SK-N-SH (cell line): ENCODE results near the gene CRYBG1. TPM values are rescaled to one million over a fixed set of nuclear protein-coding genes. Genes with fewer than 3 reads are reported as not detected.
A peak's percentile ranks its signal among the peaks of the same experiment; 100 is the strongest.

Experiments
- CTCF ChIA-PET: fragments of 300-600, 350-600 bp; formaldehyde crosslinking; extraction: SDS; loops from one replicate; lab custom pipeline; 2021; lab: Yijun Ruan, JAX
- POLR2A ChIA-PET: fragments of 350-600 bp; sonication (Branson Sonifier 250); formaldehyde crosslinking; extraction: SDS; loops from one replicate; lab custom pipeline; 2020; ENCODE audit warnings: antibody characterized with exemption, inconsistent platforms; lab: Yijun Ruan, JAX
- DNase-seq: peaks from one replicate; pipeline ENCODE4 v3.0.0; 2012
- H2AFZ ChIP-seq: fragments of 200-600 bp; sonication (generic); 2 replicates; pipeline ENCODE4 v1.8.1; 2016; ENCODE audit warnings: antibody characterized with exemption, mild to moderate bottlenecking, low read depth
- H3F3A ChIP-seq: fragments of 200-600 bp; sonication (generic); replicated peaks from 2 replicates; pipeline ENCODE3; 2016; ENCODE audit warnings: antibody characterized with exemption, mild to moderate bottlenecking; ENCODE audit not compliant: insufficient read depth
- H3K27ac ChIP-seq, 2 experiments: fragments of 200-500 bp in 1 of 2; fragments of 200-600 bp in 1 of 2; sonication (Bioruptor generic) in 1 of 2; sonication (generic), shearing (Covaris generic) in 1 of 2; 2 replicates each; pipeline versions ENCODE4 v1.5.1 to v1.6.1; 2014 to 2016; ENCODE audit warnings: low read depth in 2 of 2, inconsistent platforms in 1 of 2, low read length in 1 of 2, mild to moderate bottlenecking in 1 of 2, mixed read lengths in 1 of 2
- H3K27me3 ChIP-seq: fragments of 200-600 bp; sonication (generic), shearing (Covaris generic); 2 replicates; pipeline ENCODE4 v1.6.1; 2016; ENCODE audit warnings: mixed run types; ENCODE audit not compliant: insufficient read depth
- H3K36me3 ChIP-seq, 2 experiments: fragments of 200-500 bp in 1 of 2; fragments of 200-600 bp in 1 of 2; sonication (Bioruptor generic) in 1 of 2; sonication (generic) in 1 of 2; replicated peaks in 1 of 2; 2 replicates each; pipeline versions ENCODE3 to v1.5.1; 2014 to 2016; ENCODE audit warnings: low read length in 1 of 2, mild to moderate bottlenecking in 1 of 2; ENCODE audit not compliant: insufficient read depth in 2 of 2, control insufficient read depth in 1 of 2
- H3K4me1 ChIP-seq, 2 experiments: fragments of 200-500 bp in 1 of 2; fragments of 200-600 bp in 1 of 2; sonication (Bioruptor generic) in 1 of 2; sonication (generic), shearing (Covaris generic) in 1 of 2; 2 replicates each; pipeline versions ENCODE4 v1.5.1 to v1.6.1; 2014 to 2016; ENCODE audit warnings: low read depth in 1 of 2, low read length in 1 of 2, mixed run types in 1 of 2; ENCODE audit not compliant: insufficient read depth in 2 of 2, control insufficient read depth in 1 of 2
- H3K4me2 ChIP-seq: fragments of 200-600 bp; sonication (generic), shearing (Covaris generic); 2 replicates; pipeline ENCODE4 v1.6.1; 2017; ENCODE audit warnings: mixed run types
- H3K4me3 ChIP-seq, 2 experiments: fragments of 200-500 bp in 1 of 2; fragments of 200-600 bp in 1 of 2; sonication (Bioruptor generic) in 1 of 2; sonication (generic), shearing (Covaris generic) in 1 of 2; 2 replicates each; pipeline versions ENCODE4 v1.5.1 to v1.8.1; 2014 to 2016; ENCODE audit warnings: low read depth in 2 of 2, inconsistent platforms in 1 of 2, low read length in 1 of 2, mild to moderate bottlenecking in 1 of 2, mixed read lengths in 1 of 2, moderate library complexity in 1 of 2
- H3K79me2 ChIP-seq: fragments of 200-600 bp; sonication (generic); 2 replicates; pipeline ENCODE4 v1.8.1; 2017; ENCODE audit warnings: mild to moderate bottlenecking; ENCODE audit not compliant: insufficient read depth
- H3K9ac ChIP-seq: fragments of 200-600 bp; sonication (generic); 2 replicates; pipeline ENCODE4 v1.6.1; 2017; ENCODE audit warnings: mixed run types
- H3K9me2 ChIP-seq: fragments of 200-600 bp; sonication (generic); 2 replicates; pipeline ENCODE4 v1.6.1; 2017; ENCODE audit warnings: mixed run types
- H3K9me3 ChIP-seq: fragments of 200-600 bp; sonication (generic); 2 replicates; pipeline ENCODE4 v1.6.1; 2017; ENCODE audit warnings: mixed run types, mild to moderate bottlenecking, moderate library complexity
- H4K20me1 ChIP-seq: fragments of 200-600 bp; sonication (generic); 2 replicates; pipeline ENCODE4 v1.6.1; 2017; ENCODE audit warnings: mild to moderate bottlenecking, mixed run types; ENCODE audit not compliant: insufficient read depth
- CHD2 ChIP-seq: fragments of 150-350 bp; IDR thresholded peaks from 2 replicates; pipeline ENCODE4 v1.6.1; 2018; ENCODE audit warnings: low read length; ENCODE audit not compliant: partially characterized antibody
- ELF1 ChIP-seq: IDR thresholded peaks from 2 replicates; pipeline ENCODE4 v1.4.0; 2012
- FOSL2 ChIP-seq: IDR thresholded peaks from 2 replicates; pipeline ENCODE4 v1.4.0; 2012; ENCODE audit warnings: low read depth, mild to moderate bottlenecking, moderate library complexity, borderline replicate concordance
- FOXJ3 ChIP-seq: sonication (generic); formaldehyde crosslinking; IDR thresholded peaks from 2 replicates; pipeline ENCODE4 v1.5.1; 2020; ENCODE audit warnings: mild to moderate bottlenecking, missing genetic modification reagents
- JUND ChIP-seq: IDR thresholded peaks from 2 replicates; pipeline ENCODE4 v1.4.0; 2012
- MEF2A ChIP-seq: IDR thresholded peaks from 2 replicates; pipeline ENCODE4 v1.4.0; 2012; ENCODE audit warnings: low read depth, borderline replicate concordance
- MXI1 ChIP-seq: IDR thresholded peaks from 2 replicates; pipeline ENCODE4 v1.6.1; 2012; ENCODE audit warnings: mild to moderate bottlenecking, low read depth, low read length, improper control_type of control experiment
- PBX3 ChIP-seq: IDR thresholded peaks from 2 replicates; pipeline ENCODE4; 2012
- POLR2AphosphoS5 ChIP-seq: IDR thresholded peaks from 2 replicates; pipeline ENCODE4 v1.6.1; 2012; ENCODE audit warnings: low read depth, low read length
- RXRA ChIP-seq: IDR thresholded peaks from 2 replicates; pipeline ENCODE4 v1.4.0; 2012; ENCODE audit warnings: low read depth, mild to moderate bottlenecking, borderline replicate concordance
- SIN3A ChIP-seq: IDR thresholded peaks from 2 replicates; pipeline ENCODE4 v1.6.1; 2012; ENCODE audit warnings: low read depth, mild to moderate bottlenecking, low read length, moderate library complexity, borderline replicate concordance
- TCF12 ChIP-seq: IDR thresholded peaks from 2 replicates; pipeline ENCODE4 v1.4.0; 2012
- TEAD4 ChIP-seq: IDR thresholded peaks from 2 replicates; pipeline ENCODE4 v1.4.0; 2012; ENCODE audit warnings: mild to moderate bottlenecking, borderline replicate concordance; ENCODE audit not compliant: insufficient read depth
- ZBTB33 ChIP-seq: IDR thresholded peaks from 2 replicates; pipeline ENCODE4 v1.4.0; 2012; ENCODE audit warnings: low read depth, borderline replicate concordance
- WGBS: methylation state at CpG from one replicate; pipeline ENCODE4 v1.1.6; 2017; ENCODE audit warnings: low lambda C conversion rate; 5-methylcytosine and 5-hydroxymethylcytosine counted together
- polyA plus RNA-seq, 3 experiments: library from polyadenylated mRNA; depleted of rRNA; stranded (reverse); fragments of >200 nt; gene quantifications; 2 replicates each; pipeline ENCODE4 v1.2.3, GENCODE V29; 2012
- TF ChIP-seq, protein P1 (sequence below): IDR thresholded peaks from 2 replicates; pipeline ENCODE4 v1.6.1; 2012; ENCODE audit warnings: mild to moderate bottlenecking, low read depth, low read length, moderate library complexity

CRYBG1 gene
- polyA plus RNA-seq, 1 of the 3 experiments (the other 2 are of a cell fraction): 13.8 TPM

DNA sequence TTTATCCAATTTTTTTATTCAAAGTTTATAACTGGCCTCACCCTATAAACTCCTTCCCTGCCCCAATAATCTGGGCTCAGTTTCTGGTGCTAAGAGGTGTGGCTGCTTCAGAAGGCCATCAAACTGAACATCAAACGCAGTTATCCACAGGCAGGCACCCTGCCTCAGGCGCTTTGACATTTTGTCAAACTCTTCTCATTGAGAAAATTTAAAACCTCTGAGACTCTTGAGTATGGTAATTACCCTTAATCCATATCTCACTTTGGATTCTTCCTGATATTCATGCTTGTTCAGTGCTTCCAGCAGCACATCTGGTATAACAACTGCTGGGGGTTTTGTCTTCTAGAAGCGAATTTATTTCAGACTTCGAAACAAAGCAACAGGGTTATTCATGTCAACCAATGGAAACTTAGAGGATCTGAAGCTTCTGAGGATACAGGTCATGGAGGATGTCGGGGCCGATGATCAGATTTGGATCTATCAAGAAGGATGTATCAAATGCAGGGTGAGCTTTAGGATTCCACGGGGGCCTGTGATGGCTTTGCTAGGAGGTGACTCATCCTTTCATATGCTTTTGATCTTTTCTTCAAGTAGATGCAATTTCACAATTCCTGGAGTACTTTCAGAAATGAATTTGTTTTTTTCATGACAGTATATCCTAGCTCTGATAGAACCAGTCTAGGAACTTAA lies 200.6 kb downstream of the CRYBG1 start:
- no peaks in the 10 kb centered on the region for H3K9me3 ChIP-seq

DNA sequence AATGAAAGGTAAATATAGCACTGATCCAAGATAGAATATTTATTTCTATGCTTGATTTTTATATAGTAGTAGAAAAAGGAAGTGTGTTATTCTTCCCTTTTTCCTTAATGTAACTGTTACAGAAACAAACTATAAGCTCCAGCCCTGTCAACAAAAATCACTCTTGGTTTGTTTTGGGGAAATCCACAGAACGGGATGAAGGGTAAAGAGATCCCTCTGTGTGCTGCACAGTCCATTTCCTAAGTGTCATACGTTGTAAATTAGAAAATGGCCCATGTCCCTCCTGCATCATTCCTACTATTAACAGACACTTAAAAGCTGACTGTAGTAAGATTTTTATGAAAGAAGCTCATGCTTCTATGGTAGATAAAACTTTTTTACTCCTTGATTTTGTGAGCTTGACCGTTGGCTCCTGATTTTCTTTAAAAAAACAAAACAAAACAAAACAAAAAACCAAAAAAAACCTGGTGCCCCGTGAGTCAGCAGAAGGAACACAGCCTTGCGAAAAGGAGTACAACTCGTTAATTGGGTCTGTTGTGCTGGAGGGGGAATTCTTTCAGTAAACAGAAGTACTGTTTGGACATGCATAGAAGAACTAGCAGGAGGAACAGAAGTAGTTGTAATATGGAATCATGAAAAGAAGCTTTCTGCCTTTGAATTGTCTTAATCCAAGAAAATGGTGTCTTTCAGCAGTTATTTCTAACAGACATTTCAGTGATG lies 201.3 kb downstream of the CRYBG1 start:
- Histone ChIP-seq H3K9ac (no peak overlapping the region), H3K4me1 (peaks cover 0 to 5% of the 10 kb centered on the region in 2 experiments; a peak in 1 of 4 replicates), H3F3A (peaks cover 25% of the 10 kb centered on the region), H3K9me2 (no peaks in the 10 kb centered on the region), H3K36me3 (peaks cover 34 to 47% of the 10 kb centered on the region in 2 experiments), H2AFZ (no peak overlapping the region), H4K20me1 (no peaks in the 10 kb centered on the region), H3K79me2 (no peaks in the 10 kb centered on the region), H3K4me3 (no peak overlapping the region), H3K27ac (peak overlapping the region in 1 of 2 experiments; percentile 52; a peak in 1 of 4 replicates), H3K9me3 (no peaks in the 10 kb centered on the region), H3K27me3 (no peaks in the 10 kb centered on the region), H3K4me2 (no peak overlapping the region)
- no peak for DNase-seq
- WGBS: 80% methylated on average over 6 of the region's 6 CpGs
- ChIA-PET CTCF (interaction anchor here (1.4 to 3.8 kb wide), 5 partner anchors 17 to 418 kb away, joined by 3 to 30 read pairs (median 4); no protein-coding TSS in a partner anchor), POLR2A (no interaction called here)
- TF ChIP-seq MXI1: no peak
- no peak for TF ChIP-seq SIN3A
- no peak for TF ChIP-seq RXRA
- no peak for TF ChIP-seq TCF12
- no peak for TF ChIP-seq MEF2A
- TF ChIP-seq, protein P1, sequence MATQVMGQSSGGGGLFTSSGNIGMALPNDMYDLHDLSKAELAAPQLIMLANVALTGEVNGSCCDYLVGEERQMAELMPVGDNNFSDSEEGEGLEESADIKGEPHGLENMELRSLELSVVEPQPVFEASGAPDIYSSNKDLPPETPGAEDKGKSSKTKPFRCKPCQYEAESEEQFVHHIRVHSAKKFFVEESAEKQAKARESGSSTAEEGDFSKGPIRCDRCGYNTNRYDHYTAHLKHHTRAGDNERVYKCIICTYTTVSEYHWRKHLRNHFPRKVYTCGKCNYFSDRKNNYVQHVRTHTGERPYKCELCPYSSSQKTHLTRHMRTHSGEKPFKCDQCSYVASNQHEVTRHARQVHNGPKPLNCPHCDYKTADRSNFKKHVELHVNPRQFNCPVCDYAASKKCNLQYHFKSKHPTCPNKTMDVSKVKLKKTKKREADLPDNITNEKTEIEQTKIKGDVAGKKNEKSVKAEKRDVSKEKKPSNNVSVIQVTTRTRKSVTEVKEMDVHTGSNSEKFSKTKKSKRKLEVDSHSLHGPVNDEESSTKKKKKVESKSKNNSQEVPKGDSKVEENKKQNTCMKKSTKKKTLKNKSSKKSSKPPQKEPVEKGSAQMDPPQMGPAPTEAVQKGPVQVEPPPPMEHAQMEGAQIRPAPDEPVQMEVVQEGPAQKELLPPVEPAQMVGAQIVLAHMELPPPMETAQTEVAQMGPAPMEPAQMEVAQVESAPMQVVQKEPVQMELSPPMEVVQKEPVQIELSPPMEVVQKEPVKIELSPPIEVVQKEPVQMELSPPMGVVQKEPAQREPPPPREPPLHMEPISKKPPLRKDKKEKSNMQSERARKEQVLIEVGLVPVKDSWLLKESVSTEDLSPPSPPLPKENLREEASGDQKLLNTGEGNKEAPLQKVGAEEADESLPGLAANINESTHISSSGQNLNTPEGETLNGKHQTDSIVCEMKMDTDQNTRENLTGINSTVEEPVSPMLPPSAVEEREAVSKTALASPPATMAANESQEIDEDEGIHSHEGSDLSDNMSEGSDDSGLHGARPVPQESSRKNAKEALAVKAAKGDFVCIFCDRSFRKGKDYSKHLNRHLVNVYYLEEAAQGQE: no peak
- no peak for TF ChIP-seq FOXJ3
- no peak for TF ChIP-seq POLR2AphosphoS5
- no peak for TF ChIP-seq ELF1
- TF ChIP-seq CHD2: no peak

More for the DNA sequence above, 200.6 kb downstream of the CRYBG1 start:
- H3K4me1 ChIP-seq: peaks cover 0 to 5% of the 10 kb centered on the region in 2 experiments; a peak in 1 of 4 replicates
- POLR2A ChIA-PET: no interaction called here
- H3K36me3 ChIP-seq: peaks cover 31 to 42% of the 10 kb centered on the region in 2 experiments
- no peaks in the 10 kb centered on the region for H3K27me3 ChIP-seq
- no peak overlapping the region for H3K9ac ChIP-seq
- H3K4me2 ChIP-seq: no peak overlapping the region
- H4K20me1 ChIP-seq: no peaks in the 10 kb centered on the region
- CTCF ChIA-PET: interaction anchor here (1.4 to 3.8 kb wide), 4 partner anchors 16 to 418 kb away, joined by 3 to 30 read pairs (median 5); no protein-coding TSS in a partner anchor
- no peaks in the 10 kb centered on the region for H3K79me2 ChIP-seq
- no peak overlapping the region for H3K4me3 ChIP-seq
- no peak overlapping the region for H2AFZ ChIP-seq
- H3F3A ChIP-seq: peaks cover 25% of the 10 kb centered on the region
- TF ChIP-seq ELF1 (no peak), TCF12 (peak; percentile 75), TEAD4 (0 out of 2 replicates have a peak, but pooled peaks have one; percentile 26), JUND (peak; percentile 64), PBX3 (peak; percentile 39; the same call in 1 of the 2 replicates), FOSL2 (peak; percentile 80), ZBTB33 (no peak)
- TF ChIP-seq, all 33 proteins: peak for 5
- no peaks in the 10 kb centered on the region for H3K9me2 ChIP-seq
- WGBS: 65% methylated on average over 7 of the region's 7 CpGs
- DNase-seq: no peak
- H3K27ac ChIP-seq: peak overlapping the region in 1 of 2 experiments; percentile 52; a peak in 1 of 4 replicates
